ENCODE results near the gene CDR2L.

The CDR2L gene

DNA sequence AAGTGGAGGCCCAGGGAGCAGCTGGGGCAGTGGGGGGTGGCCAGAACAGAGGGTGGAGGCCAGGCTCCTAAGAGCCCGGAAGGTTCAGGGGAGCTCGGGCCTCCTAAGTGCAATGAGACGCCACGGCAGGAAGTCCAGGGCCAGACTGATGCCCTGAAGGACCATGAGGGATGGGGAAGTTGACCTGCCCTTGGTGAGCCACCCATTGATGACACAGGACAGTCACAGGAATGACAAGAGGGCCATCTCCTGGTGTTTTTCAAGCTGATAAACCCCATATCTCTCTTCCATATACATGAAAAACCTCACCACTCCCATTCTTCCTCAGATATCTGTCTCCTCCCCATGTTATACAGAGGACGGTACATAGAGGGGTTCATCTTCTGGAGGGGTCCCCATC is 19.2 kb downstream of the CDR2L start:
- Histone ChIP-seq H3K27ac (no peak overlapping the region), H3K4me3 (no peak overlapping the region), H3K36me3 (peaks cover 20 to 37% (median 25%) of the 10 kb centered on the region in 3 donors), H3K9me3 (no peaks in the 10 kb centered on the region), H3K4me1 (peaks cover 0 to 10% (median 3%) of the 10 kb centered on the region in 4 donors), H3K27me3 (no peaks in the 10 kb centered on the region)
- intact Hi-C loops (cut with DNase I; ENCODE audit: low total_unique reads) = no loop called here
- DNase-seq = no peak
- TF ChIP-seq, protein P1, sequence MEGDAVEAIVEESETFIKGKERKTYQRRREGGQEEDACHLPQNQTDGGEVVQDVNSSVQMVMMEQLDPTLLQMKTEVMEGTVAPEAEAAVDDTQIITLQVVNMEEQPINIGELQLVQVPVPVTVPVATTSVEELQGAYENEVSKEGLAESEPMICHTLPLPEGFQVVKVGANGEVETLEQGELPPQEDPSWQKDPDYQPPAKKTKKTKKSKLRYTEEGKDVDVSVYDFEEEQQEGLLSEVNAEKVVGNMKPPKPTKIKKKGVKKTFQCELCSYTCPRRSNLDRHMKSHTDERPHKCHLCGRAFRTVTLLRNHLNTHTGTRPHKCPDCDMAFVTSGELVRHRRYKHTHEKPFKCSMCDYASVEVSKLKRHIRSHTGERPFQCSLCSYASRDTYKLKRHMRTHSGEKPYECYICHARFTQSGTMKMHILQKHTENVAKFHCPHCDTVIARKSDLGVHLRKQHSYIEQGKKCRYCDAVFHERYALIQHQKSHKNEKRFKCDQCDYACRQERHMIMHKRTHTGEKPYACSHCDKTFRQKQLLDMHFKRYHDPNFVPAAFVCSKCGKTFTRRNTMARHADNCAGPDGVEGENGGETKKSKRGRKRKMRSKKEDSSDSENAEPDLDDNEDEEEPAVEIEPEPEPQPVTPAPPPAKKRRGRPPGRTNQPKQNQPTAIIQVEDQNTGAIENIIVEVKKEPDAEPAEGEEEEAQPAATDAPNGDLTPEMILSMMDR (IDR thresholded peaks at IDR 0.05) = no peak

DNA sequence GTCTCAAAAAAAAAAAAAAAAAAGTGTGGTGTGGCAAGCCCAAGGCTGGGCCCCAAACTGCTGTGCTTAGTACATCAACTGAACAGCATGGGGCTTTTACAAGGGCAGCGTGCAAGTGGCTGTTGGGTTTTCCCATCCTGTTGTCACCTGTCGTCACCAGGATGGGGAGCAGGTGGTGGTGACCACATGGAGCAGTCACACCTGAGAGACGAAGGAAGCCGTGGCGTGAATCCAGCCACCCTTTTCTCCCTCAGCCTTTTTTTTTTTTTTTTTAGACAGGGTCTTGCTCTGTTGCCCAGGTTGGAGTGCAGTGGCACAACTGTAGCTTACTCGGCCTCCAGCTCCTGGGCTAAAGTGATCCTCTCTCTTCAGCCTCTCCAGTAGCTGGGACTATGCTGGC is 20.9 kb downstream of the CDR2L start:
- DNase-seq = no peak
- H3K27ac ChIP-seq = no peak overlapping the region
- intact Hi-C loops (cut with DNase I; ENCODE audit: low total_unique reads) = no loop called here

DNA sequence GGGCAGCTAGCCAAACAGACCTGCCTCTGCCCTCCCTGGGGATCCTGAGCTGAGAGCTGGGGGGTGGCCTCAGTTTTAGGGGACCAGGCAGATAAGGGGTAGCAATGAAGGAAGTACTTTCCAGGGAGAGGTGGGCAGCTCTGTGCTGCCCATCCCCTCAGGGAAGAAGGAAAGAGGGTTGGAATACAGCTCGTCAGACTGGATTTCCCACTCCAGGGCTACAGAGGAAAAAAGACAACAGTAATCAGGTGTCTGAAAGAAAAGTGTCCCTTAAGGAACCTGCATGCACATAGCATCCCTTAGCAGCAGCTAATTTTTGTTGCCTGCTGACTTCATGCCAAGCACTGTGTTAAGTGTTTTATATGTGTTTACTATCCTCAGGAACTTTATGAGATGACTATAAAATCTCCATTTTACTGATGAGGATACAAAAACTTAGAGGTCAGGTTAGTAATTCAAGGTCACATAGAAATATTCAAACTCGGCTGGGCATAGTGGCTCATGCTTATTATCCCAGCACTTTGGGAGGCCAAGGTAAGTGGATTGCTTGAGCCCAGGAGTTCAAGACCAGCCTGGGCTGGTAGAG is 21.8 kb downstream of the CDR2L start:
- intact Hi-C loops (cut with DNase I; ENCODE audit: low total_unique reads) = no loop called here
- H3K4me1 ChIP-seq = peaks cover 0 to 25% (median 15%) of the 10 kb centered on the region in 4 donors
- TF ChIP-seq, protein P1 (IDR thresholded peaks at IDR 0.05) = no peak
- no peak overlapping the region for H3K27ac ChIP-seq
- H3K27me3 ChIP-seq = no peaks in the 10 kb centered on the region
- no peaks in the 10 kb centered on the region for H3K9me3 ChIP-seq
- DNase-seq = no peak
- H3K4me3 ChIP-seq = no peak overlapping the region
- peaks cover 0 to 12% (median 0%) of the 10 kb centered on the region in 3 donors for H3K36me3 ChIP-seq

More for the DNA sequence above, 20.9 kb downstream of the CDR2L start:
- H3K36me3 ChIP-seq = peaks cover 3 to 20% (median 8%) of the 10 kb centered on the region in 3 donors
- H3K4me3 ChIP-seq = no peak overlapping the region
- H3K27me3 ChIP-seq = no peaks in the 10 kb centered on the region
- TF ChIP-seq, protein P1 (IDR thresholded peaks at IDR 0.05) = no peak
- H3K4me1 ChIP-seq = peaks cover 0 to 20% (median 10%) of the 10 kb centered on the region in 4 donors
- H3K9me3 ChIP-seq = no peaks in the 10 kb centered on the region

DNA sequence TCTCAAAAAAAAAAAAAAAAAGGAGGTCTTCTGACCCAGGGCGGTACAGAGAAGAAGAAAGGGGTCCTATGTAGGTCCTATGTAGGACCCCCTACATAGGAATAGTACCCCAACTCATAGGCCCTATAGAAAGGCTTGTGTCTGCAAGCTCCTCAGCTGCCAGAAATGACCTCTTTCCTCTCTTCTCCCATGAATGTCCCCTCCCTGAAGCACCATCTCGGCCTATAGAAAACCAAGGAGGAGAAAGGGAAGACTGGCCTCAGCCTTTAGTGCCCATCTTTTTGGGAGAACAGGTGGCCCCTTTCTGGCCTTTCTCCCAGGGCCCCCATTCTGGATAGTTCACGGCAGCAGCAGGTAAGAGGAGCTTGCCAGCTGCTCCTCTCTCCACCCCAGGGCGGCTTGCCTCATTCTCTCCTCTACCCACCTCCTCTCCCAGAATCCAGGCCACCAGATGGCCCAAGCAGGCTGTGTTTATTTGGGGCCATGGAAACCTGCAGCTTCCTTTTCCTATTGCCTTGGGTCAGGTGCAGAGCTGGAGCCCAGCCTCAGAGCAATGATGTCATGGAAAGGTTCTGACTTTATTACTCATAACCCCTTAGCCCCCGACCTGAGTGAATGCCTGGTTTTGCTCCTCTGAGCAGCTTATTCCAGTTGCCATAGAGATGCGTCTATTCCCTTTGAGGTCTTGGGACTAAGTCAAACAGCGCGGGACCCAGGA is 23.4 kb downstream of the CDR2L start:
- DNase-seq = peak in 1 of 2 donors; percentile 27
- TF ChIP-seq, protein P1 (IDR thresholded peaks at IDR 0.05) = no peak
- Histone ChIP-seq H3K27me3 (no peaks in the 10 kb centered on the region), H3K36me3 (no peaks in the 10 kb centered on the region), H3K27ac (peak overlapping the region in 1 of 2 donors; percentile 87), H3K4me3 (no peak overlapping the region), H3K4me1 (peaks cover 0 to 25% (median 15%) of the 10 kb centered on the region in 4 donors), H3K9me3 (no peaks in the 10 kb centered on the region)
- intact Hi-C loops (cut with DNase I; ENCODE audit: low total_unique reads) = loop anchor here (5.0 kb wide), 1 partner anchor 49 kb away; no protein-coding TSS in a partner anchor

DNA sequence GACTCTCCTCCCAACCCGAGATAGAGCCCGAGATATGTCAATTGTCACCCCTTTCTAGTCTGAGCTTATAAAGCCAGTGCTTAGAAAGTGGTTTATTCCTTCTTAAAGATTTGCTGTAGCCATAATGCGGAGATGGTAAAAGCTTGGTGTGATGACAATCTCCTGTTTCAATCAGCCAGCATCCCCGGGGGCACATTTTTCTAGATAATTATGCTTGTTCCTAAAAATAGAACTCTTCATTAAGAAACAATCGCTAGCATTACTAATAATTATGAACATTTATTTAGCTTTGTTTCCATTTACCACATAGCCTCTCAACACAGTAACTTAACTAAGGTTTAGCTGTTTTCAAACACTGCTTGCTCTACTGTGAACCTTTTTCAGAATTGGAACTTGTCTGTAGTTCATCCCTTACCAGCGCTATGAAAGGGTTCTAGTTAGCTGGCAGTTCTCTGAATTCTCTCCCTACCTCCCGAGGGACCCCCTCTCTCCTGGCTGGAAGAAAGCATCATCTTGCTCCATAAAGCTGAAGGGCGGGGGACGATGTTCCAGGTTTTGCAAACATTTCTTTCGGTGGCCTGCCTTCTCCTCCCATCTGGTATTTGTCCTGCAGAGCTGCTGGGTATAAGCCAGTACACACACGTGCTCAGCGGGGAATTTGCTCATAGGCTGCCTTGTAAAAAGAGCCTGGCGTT is 24.1 kb downstream of the CDR2L start:
- TF ChIP-seq, protein P1 (IDR thresholded peaks at IDR 0.05) = no peak
- Histone ChIP-seq H3K27me3 (no peaks in the 10 kb centered on the region), H3K36me3 (peaks cover 0 to 4% (median 2%) of the 10 kb centered on the region in 3 donors), H3K4me1 (peaks cover 0 to 25% (median 15%) of the 10 kb centered on the region in 4 donors), H3K4me3 (peak overlapping the region; percentile 89 to 93), H3K27ac (peak overlapping the region; percentile 85 to 87), H3K9me3 (no peaks in the 10 kb centered on the region)
- DNase-seq = peak; percentile 70 to 78
- intact Hi-C loops (cut with DNase I; ENCODE audit: low total_unique reads) = loop anchor here (5.0 kb wide), 1 partner anchor 49 kb away; no protein-coding TSS in a partner anchor
